Liver (tissue), 9 donors: Measurements from ENCODE around the gene MN1. TPM values are rescaled to one million over a fixed set of nuclear protein-coding genes. Genes with fewer than 3 reads are reported as not detected.

Source experiments
- DNase-seq: peaks from one replicate; pipeline ENCODE4 v3.0.0-alpha.2; 2017; ENCODE audit warnings: low spot score
- H3K27ac ChIP-seq, 2 donors: one replicate each; pipeline ENCODE4 v1.7.0; 2013; ENCODE audit warnings: inconsistent platforms in 2 of 2, low read length in 2 of 2, control low read depth in 1 of 2, low read depth in 1 of 2, mild to moderate bottlenecking in 1 of 2
- H3K27me3 ChIP-seq, 4 donors: one replicate each; pipeline versions ENCODE4 v1.6.1 to v1.7.0; 2013; ENCODE audit warnings: low read length in 3 of 4, inconsistent platforms in 1 of 4, mild to moderate bottlenecking in 1 of 4, moderate library complexity in 1 of 4; ENCODE audit not compliant: control insufficient read depth in 4 of 4, insufficient read depth in 4 of 4
- H3K36me3 ChIP-seq, 4 donors: one replicate each; pipeline versions ENCODE4 v1.6.1 to v1.7.0; 2013; ENCODE audit warnings: low read length in 3 of 4, mild to moderate bottlenecking in 3 of 4, low read depth in 1 of 4, moderate library complexity in 1 of 4; ENCODE audit not compliant: control insufficient read depth in 4 of 4, insufficient read depth in 3 of 4
- H3K4me1 ChIP-seq, 4 donors: one replicate each; pipeline versions ENCODE4 v1.6.1 to v1.7.0; 2013; ENCODE audit warnings: low read length in 3 of 4, mild to moderate bottlenecking in 3 of 4, moderate library complexity in 1 of 4; ENCODE audit not compliant: control insufficient read depth in 4 of 4, insufficient read depth in 4 of 4
- H3K4me3 ChIP-seq, 3 donors: one replicate each; pipeline versions ENCODE4 v1.6.1 to v1.7.0; 2013; ENCODE audit warnings: low read length in 3 of 3, control low read depth in 1 of 3, low read depth in 1 of 3, mild to moderate bottlenecking in 1 of 3
- H3K9ac ChIP-seq, 2 donors: one replicate each; pipeline ENCODE4 v1.7.0; 2013; ENCODE audit warnings: low read length in 2 of 2, mild to moderate bottlenecking in 2 of 2, moderate library complexity in 2 of 2, control low read depth in 1 of 2, low read depth in 1 of 2
- H3K9me3 ChIP-seq, 4 donors: one replicate each; pipeline versions ENCODE4 v1.6.1 to v1.7.0; 2013; ENCODE audit warnings: low read length in 3 of 4; ENCODE audit not compliant: control insufficient read depth in 4 of 4
- EGR1 ChIP-seq, 2 donors: IDR thresholded peaks; 2 replicates each; pipeline ENCODE4 v1.6.1; 2016 to 2018; ENCODE audit warnings: antibody characterized with exemption in 2 of 2, low read depth in 2 of 2
- FOXA2 ChIP-seq: IDR thresholded peaks from 2 replicates; pipeline ENCODE4 v1.6.1; 2016; ENCODE audit warnings: antibody characterized with exemption
- GABPA ChIP-seq, 2 donors: IDR thresholded peaks in 1 of 2; conservative IDR thresholded peaks in 1 of 2; 2 replicates each; pipeline ENCODE4 v1.6.1; 2016; ENCODE audit warnings: antibody characterized with exemption in 2 of 2, mild to moderate bottlenecking in 1 of 2, moderate library complexity in 1 of 2
- HNF4A ChIP-seq, 2 donors: conservative IDR thresholded peaks; 2 replicates each; pipeline ENCODE4 v1.6.1; 2016; ENCODE audit warnings: antibody characterized with exemption in 2 of 2, mild to moderate bottlenecking in 2 of 2
- HNF4G ChIP-seq: IDR thresholded peaks from 2 replicates; pipeline ENCODE4 v1.6.1; 2016; ENCODE audit warnings: antibody characterized with exemption
- JUND ChIP-seq, 2 donors: IDR thresholded peaks; 2 replicates each; pipeline ENCODE4 v1.6.1; 2016; ENCODE audit warnings: antibody characterized with exemption in 2 of 2
- NR2F2 ChIP-seq: IDR thresholded peaks from 2 replicates; pipeline ENCODE4 v1.6.1; 2016; ENCODE audit warnings: antibody characterized with exemption
- RAD21 ChIP-seq, 2 donors: IDR thresholded peaks; 2 replicates each; pipeline ENCODE4 v1.6.1; 2016; ENCODE audit warnings: antibody characterized with exemption in 2 of 2, mild to moderate bottlenecking in 2 of 2
- REST ChIP-seq: IDR thresholded peaks from 2 replicates; pipeline ENCODE4 v1.6.1; 2016; ENCODE audit warnings: antibody characterized with exemption, mild to moderate bottlenecking
- RXRA ChIP-seq, 2 donors: IDR thresholded peaks; 2 replicates each; pipeline ENCODE4 v1.6.1; 2017 to 2018; ENCODE audit warnings: antibody characterized with exemption in 2 of 2, mild to moderate bottlenecking in 1 of 2
- SP1 ChIP-seq: IDR thresholded peaks from 2 replicates; pipeline ENCODE4 v1.6.1; 2018; ENCODE audit warnings: antibody characterized with exemption, mild to moderate bottlenecking
- YY1 ChIP-seq: IDR thresholded peaks from 2 replicates; pipeline ENCODE4 v1.6.1; 2016; ENCODE audit warnings: antibody characterized with exemption, mild to moderate bottlenecking
- ZBTB33 ChIP-seq: IDR thresholded peaks from 2 replicates; pipeline ENCODE4 v1.6.1; 2016; ENCODE audit warnings: antibody characterized with exemption
- WGBS: extraction: QIAGEN DNeasy Blood & Tissue Kit; methylation state at CpG from one replicate; pipeline ENCODE4 v1.1.7; 2013; 5-methylcytosine and 5-hydroxymethylcytosine counted together
- polyA plus RNA-seq, 2 donors: library from polyadenylated mRNA; stranded (reverse) in 1 of 2; unstranded in 1 of 2; fragments of 200-250 nt in 1 of 2; fragments of >200 nt in 1 of 2; fragmentation: Nextera tagmentation in 1 of 2; extraction: Ambion mirVana in 1 of 2; gene quantifications; one replicate each; pipeline versions ENCODE4 v1.2.1 to v1.2.3, GENCODE V29; 2013 to 2015
- total RNA-seq, 2 donors: library from RNA; depleted of rRNA; stranded (reverse); fragments of >200 nt; gene quantifications; one replicate each; pipeline ENCODE4 v1.2.3, GENCODE V29; 2014
- donor health status: healthy.
- donor health status: healthy.
- donor health status: healthy.
- donor health status: healthy.
- donor health status: healthy.

The MN1 gene
- total and polyA plus RNA-seq, 4 donors = 0.10 to 0.33 (median 0.21) TPM

- H3K27me3 ChIP-seq = peaks cover 0 to 5% (median 0%) of the 10 kb centered on the region in 4 donors
- H3K4me3 ChIP-seq = peak overlapping the region; percentile 27 to 75 (median 56)
- DNase-seq = no peak
- under 1% methylated on average over 58 of the region's 58 CpGs for WGBS
- H3K9me3 ChIP-seq = no peaks in the 10 kb centered on the region
- no peak overlapping the region for H3K9ac ChIP-seq
- TF ChIP-seq ZBTB33 (no peak), EGR1 (IDR thresholded peaks at IDR 0.05; ENCODE audit: low read depth in 2 of 2) (no peak), NR2F2 (no peak), REST (no peak), YY1 (no peak), HNF4G (no peak), JUND (IDR thresholded peaks at IDR 0.05) (no peak), RXRA (IDR thresholded peaks at IDR 0.05) (no peak), RAD21 (IDR thresholded peaks at IDR 0.05) (no peak), SP1 (no peak), GABPA (IDR thresholded peaks at IDR 0.05 in 1 of 2, conservative IDR thresholded peaks at IDR 0.05 in 1 of 2) (no peak)
- peak overlapping the region in 1 of 2 donors; percentile 10 for H3K27ac ChIP-seq
- peaks cover 21 to 51% (median 24%) of the 10 kb centered on the region in 4 donors for H3K4me1 ChIP-seq
- H3K36me3 ChIP-seq = no peaks in the 10 kb centered on the region
Measured at GRCh38 chr22:27801202-27801615, 347 bp downstream of the MN1 start.

- Histone ChIP-seq H3K9me3 (no peaks in the 10 kb centered on the region), H3K4me3 (peak overlapping the region; percentile 27 to 75 (median 56)), H3K4me1 (peaks cover 21 to 51% (median 24%) of the 10 kb centered on the region in 4 donors), H3K36me3 (no peaks in the 10 kb centered on the region), H3K27ac (no peak overlapping the region), H3K9ac (no peak overlapping the region), H3K27me3 (peaks cover 0 to 5% (median 0%) of the 10 kb centered on the region in 4 donors)
- TF ChIP-seq HNF4G = no peak
- TF ChIP-seq RXRA (IDR thresholded peaks at IDR 0.05) = no peak
- no peak for TF ChIP-seq FOXA2
- no peak for TF ChIP-seq EGR1 (IDR thresholded peaks at IDR 0.05; ENCODE audit: low read depth in 2 of 2)
- no peak for TF ChIP-seq HNF4A (conservative IDR thresholded peaks at IDR 0.05)
- no peak for TF ChIP-seq ZBTB33
- no peak for TF ChIP-seq YY1
- TF ChIP-seq JUND (IDR thresholded peaks at IDR 0.05) = no peak
- no peak for TF ChIP-seq SP1
- 2% methylated on average over 82 of the region's 82 CpGs for WGBS
- no peak for DNase-seq
Measured at GRCh38 chr22:27800250-27801201, 1.0 kb downstream of the MN1 start.
